ENCODE results near the gene PLAGL1.

The PLAGL1 gene

DNA sequence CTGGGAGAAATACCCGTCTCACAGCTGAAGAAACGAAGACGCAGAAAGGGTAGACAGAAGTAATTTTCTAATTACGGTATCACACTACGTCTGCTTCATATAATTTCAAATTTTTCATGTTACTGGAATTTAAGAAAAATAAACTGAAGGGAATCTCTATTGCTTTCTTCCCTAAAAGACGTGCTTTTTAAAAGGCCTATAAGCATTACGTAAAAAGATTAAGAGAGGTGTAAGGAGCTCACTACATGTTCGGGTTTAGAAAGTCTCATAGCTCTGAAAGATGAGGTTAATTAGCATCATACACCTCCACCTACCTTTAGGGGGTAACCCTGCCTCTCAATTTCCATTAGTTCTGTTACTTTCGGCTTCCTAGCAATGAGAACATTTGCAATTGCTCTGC, 787 bp upstream of the PLAGL1 start:
- no peak for DNase-seq

DNA sequence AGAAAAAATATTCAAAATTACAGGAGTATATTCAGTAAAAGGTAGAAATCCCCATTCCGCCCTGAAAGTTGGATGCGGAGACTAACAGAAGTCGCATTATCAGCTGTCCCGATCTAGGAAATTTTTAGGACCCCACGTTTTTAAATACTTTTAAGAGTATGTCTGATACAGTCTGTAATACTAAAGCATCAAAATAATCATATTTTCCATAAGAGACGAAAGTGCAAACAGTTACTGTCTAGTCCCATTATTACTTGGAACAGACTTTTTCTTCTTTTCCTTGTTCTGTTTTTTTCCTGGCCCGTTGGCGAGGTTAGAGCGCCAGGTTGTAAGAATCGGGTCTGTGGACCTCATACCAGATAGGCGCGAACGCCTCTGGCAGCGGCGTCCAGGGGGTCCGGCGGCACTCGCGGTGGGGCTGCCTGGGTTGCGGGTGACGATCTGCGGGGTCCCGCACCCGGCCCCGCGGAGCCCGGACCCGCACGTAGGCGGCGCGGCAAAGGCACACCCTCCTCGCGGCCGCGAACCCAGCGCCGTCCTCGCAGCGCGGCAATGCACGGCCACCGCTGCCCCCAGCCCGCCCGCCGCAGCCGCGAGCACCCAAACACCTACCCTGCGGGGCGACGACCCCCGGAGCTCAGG, 460 bp downstream of the PLAGL1 start:
- DNase-seq: no peak

DNA sequence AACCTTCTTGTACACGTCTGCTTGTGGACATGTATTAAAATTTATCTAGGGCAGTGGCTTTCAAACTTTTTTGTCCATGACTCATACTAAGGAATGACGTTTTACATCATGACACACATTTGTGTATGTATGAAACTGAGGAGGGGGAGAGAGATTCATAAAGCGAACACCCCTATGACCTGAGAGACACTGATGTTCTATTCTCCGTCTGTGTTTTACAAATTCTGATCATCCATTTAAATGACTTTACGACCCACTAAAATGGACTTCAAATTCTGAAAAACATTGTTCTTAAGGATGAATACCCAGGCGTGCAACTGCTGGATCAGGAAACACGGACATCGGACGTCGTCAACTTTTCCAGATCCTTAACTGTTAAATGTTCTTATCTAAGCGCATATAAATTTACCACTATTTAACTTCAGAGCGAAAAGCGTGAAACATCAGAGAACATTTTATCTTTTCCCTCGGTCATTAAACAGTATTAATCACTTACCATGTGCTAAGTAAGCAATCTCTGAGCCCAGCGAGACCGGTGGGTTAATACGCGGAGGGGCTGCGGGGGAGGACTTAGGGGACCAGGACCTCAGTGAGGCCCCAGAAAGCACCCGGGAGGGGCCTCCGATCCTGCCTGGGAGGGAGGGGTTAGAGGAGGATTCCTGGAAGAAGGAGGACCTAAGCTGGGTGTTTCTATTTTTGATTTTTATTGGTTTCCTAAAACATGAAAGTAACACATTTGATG, 1.2 kb downstream of the PLAGL1 start:
- DNase-seq: no peak

- DNase-seq: no peak
These were observed 8.7 kb downstream of the PLAGL1 start for GRCh38 chr6:143999406-143999805.

DNA sequence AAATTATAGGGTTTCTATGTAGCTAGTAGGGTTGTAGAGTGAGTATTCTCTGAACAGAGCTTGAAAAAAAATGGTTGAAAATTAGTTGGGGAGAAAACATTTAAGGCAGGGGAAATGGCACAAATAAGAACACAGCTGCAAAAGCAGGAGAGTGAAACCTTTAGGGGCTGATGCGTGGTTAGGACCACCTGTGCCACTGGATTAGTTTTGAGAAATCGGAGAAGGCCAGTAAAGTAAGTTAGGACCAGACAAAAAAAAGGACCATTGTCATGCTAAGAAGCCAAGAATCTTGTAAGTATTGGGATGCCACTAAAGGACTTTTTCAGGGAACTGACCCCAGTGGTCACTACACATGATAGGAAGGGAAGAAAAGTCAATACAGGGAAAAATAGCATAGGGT, 9.4 kb downstream of the PLAGL1 start:
- no peak for DNase-seq

DNA sequence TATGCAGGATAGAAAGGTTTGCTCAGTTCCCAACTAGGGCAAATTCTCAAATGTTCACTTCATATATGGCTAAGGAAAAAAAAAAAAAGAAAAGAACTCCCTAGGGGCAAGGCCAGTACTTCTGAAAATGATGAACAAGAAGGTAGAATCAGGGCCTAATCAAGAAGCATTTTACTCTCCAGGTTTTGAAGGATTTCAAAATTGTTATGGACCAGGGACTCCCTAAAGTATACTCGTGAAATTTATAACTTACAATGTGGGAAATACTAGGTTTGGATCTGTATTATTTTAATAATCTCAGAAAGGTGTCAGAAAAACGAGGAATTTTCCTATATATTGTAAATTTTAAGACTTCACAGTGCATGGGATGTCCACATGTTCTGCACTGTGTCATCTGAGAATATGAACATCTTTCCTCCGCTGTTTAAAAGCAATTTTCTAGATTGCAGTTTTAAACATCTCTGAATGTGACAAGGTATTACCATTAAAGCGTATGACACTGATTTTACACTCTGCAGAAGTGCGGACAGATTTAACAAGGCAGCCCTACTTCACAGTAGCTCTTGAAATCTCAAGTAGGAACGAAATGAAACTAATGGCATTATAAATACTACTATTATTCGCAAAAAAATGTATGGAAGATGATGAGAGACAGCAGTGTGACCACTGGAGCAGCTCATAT, 14.0 kb downstream of the PLAGL1 start:
- DNase-seq: no peak

- no peak for DNase-seq
These were observed 15.8 kb downstream of the PLAGL1 start for GRCh38 chr6:143992285-143992684.

GRCh38 chr6:143986463-143987065, 21.5 kb downstream of the PLAGL1 start:
- DNase-seq: no peak

DNA sequence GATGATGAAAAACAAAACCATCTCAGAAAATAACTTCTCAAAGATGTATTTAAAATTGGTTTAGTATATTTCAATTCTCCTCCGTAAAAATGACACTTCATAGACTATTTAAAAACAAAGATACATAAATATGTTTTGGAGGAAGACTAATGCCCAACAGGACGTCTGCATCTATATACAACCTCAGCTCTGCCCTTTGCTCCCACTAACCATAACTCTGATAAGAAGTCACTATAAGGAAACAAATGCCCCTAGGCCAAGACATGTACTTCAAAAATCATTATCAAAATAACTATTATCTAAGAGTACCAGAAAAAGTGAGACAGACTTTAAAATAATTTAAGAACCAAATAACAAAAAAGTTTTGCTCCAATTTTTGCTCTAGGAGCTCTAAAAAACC, 23.4 kb downstream of the PLAGL1 start:
- no peak for DNase-seq

DNA sequence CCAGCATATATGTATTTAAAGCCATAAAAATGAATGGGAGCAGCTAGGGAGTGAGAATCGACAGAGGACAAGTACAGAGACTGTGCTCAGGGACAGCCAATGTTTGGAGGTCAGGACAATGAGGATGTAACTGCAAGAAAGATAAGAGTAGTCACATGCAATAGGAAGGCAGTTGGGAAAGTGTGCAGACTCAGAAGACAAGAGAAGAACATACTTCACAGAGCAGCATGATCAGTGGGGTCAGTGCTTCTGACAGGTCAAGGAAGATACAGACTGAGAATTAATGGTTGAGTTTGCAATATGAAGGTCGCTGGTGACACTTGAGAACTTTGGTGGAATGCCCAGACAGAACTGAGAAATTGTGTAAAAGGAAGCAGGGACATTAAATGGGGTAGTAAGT, 25.1 kb downstream of the PLAGL1 start:
- DNase-seq: no peak

- no peak for DNase-seq
These were observed 27.1 kb downstream of the PLAGL1 start for GRCh38 chr6:143980921-143981320.

- no peak for DNase-seq
These were observed 31.2 kb downstream of the PLAGL1 start for GRCh38 chr6:143976806-143977349.

- DNase-seq: no peak
These were observed 34.0 kb downstream of the PLAGL1 start for GRCh38 chr6:143974089-143974488.

- DNase-seq: no peak
These were observed 34.7 kb downstream of the PLAGL1 start for GRCh38 chr6:143973097-143973966.

DNA sequence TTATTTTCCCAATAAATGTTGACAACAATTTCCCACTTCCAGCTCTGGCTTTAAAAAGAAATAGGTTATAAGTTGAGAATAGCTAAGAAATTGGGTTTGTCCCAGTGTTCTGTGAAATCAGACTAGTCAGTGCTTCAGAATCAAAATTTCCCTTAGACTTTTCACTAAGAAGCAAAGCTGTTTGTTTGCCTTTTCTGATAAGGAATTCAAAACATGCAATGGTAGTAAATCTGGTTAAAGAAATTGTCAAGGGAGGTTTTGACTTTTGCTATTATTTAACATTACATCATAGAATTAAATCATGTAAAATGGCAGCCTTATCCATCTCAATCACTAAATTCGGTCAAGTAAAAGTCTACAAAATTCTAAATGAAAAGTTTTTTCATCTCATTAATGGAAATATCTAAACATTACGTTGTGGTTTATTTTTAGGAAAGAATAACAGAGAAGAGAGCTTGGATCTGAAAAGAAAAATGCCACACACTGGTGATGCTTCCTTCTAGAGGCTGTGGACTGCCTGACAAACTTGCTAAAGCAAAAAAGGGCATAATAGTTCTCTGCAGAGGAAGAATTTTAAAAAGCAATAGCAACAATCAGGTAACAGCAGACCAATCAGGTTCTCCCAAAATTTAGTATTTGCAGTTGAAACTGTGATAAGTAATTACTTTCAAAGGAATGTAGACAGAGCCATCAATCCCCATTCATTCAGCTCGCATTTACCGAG, 36.4 kb downstream of the PLAGL1 start:
- DNase-seq: no peak

- DNase-seq: no peak
These were observed 37.4 kb downstream of the PLAGL1 start for GRCh38 chr6:143970456-143971218.

- no peak for DNase-seq
These were observed 39.0 kb downstream of the PLAGL1 start for GRCh38 chr6:143969077-143969476.

DNA sequence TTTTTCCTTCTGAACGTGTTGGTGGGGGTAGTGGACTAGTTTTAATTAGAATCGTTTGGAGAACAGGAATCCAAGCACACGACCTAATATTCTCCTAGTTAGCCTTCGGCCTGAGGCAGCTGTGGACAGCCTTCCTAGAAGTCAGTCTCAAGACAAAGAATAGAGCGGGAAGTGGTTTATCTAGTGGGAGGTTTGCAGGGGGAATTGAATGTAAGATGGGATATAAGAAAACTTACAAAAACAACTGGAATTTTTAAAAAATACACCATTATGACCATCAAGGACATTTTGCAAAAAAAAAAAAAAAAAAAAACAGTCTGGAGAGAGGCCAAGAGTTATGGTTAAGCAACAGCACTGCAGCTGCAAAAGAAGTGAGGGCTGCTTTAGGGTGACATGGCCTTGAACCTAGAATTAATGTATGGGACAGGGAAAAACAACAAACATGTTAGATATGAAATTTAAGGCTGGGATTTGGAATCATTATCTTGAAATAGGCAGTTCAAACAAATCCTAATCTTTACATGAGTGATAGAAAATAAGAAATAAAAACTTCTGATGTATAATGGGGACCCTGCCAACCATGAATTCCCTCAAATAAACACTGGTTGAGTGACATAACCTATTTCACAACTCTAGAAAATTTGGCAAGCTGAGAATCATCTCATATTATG, 40.2 kb downstream of the PLAGL1 start:
- DNase-seq: no peak

- no peak for DNase-seq
These were observed 41.7 kb downstream of the PLAGL1 start for GRCh38 chr6:143966312-143966711.

DNA sequence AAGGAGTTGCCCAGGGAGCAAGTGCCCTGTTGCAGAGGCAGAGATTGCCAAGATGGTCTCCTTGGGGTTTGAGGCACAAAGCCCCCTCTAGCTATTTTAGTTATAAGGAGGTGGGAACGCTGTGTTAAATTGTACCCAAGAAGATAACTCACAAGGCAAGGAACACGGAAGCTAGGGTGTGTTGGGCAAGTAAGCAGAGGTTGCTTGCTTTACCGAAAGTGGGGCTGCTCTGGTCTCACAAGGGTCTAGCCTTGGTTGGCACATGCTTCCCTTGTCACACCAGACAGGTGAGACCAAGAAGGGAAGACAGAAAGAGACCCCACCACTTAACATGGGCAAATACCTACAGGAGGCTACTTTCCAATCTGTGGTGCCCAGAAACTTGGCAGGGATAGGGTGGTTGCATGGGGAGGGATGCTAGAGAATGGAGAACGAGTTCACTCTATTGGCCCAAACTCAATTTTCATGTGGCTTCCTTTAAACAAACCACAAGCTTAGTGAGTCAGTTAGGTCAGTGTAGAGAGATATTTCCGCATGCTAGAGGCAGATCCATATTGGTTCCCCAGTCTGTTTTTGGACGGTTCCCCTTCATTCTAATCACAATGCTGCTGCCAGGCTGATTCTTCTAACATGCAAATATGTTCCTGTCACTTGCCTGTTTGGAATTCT, 42.4 kb downstream of the PLAGL1 start:
- no peak for DNase-seq

Measured in stimulated activated CD4-positive, alpha-beta T cell treated with anti-CD3 and anti-CD28 coated beads, Interleukin-4, amount 100 ng/mL, for 4 hours (primary cell).